ENCODE data around the gene KAT2A.

DNA sequence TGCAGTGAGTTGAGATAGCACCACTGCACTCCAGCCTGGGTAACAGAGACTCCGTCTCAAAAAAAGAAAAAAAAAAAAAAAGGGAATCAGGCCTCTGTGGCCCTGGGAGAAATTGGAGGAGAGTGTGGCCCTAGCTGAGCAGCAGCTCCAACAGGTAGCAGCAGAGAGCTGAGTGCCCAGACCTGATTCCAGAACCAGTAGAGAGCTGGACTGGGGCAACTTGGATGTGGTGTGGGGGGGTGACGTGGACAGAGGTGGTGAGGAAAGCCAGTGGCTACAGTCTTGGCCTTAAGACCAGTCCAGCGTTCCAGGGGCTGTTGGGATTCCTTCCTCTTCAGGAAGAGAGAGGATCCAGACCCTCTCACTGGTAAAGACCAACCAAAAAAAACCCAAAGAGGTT lies 3.1 kb upstream of the KAT2A start:
- TF ChIP-seq, protein P1, sequence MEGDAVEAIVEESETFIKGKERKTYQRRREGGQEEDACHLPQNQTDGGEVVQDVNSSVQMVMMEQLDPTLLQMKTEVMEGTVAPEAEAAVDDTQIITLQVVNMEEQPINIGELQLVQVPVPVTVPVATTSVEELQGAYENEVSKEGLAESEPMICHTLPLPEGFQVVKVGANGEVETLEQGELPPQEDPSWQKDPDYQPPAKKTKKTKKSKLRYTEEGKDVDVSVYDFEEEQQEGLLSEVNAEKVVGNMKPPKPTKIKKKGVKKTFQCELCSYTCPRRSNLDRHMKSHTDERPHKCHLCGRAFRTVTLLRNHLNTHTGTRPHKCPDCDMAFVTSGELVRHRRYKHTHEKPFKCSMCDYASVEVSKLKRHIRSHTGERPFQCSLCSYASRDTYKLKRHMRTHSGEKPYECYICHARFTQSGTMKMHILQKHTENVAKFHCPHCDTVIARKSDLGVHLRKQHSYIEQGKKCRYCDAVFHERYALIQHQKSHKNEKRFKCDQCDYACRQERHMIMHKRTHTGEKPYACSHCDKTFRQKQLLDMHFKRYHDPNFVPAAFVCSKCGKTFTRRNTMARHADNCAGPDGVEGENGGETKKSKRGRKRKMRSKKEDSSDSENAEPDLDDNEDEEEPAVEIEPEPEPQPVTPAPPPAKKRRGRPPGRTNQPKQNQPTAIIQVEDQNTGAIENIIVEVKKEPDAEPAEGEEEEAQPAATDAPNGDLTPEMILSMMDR (IDR thresholded peaks at IDR 0.05 in 8 of 11, conservative IDR thresholded peaks at IDR 0.05 in 3 of 11) = no peak
- TF ChIP-seq POLR2AphosphoS5 (IDR thresholded peaks at IDR 0.05) (no peak), POLR2A (IDR thresholded peaks at IDR 0.05) (no peak)

All from spleen (tissue), 7 donors.